GM18508 (cell line): ENCODE results near the gene SLC36A1.

Source experiments
- ATAC-seq: cut with Tn5 transposase; IDR thresholded peaks from one replicate; pipeline ENCODE4 v1.9.1; 2021; ENCODE audit warnings: moderate number of reproducible peaks; ENCODE audit not compliant: insufficient read depth, unreplicated experiment

SLC36A1 gene

DNA sequence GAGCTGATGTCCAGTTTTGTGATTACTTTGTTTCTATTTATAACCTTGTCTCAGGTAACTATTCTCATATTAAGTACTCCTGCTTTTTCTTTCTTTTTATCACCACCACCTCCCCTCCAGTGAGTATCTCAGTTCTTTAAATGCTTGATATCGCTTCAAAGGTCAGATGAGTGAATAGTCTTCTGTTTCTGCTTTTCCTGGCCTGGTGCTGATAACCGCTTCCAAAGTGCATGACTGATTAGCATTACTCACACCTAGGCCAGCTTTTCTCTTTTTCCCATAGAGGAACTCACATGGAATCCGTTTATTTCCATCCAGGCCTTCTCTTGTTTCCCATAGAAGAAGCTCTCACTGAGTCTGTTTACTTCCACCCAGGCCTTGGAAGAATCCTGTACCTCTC is 3.2 kb downstream of the SLC36A1 start:
- ATAC-seq, result no peak

GRCh38 chr5:151451626-151452520 is 4.5 kb downstream of the SLC36A1 start:
- ATAC-seq, result peak; percentile 83

DNA sequence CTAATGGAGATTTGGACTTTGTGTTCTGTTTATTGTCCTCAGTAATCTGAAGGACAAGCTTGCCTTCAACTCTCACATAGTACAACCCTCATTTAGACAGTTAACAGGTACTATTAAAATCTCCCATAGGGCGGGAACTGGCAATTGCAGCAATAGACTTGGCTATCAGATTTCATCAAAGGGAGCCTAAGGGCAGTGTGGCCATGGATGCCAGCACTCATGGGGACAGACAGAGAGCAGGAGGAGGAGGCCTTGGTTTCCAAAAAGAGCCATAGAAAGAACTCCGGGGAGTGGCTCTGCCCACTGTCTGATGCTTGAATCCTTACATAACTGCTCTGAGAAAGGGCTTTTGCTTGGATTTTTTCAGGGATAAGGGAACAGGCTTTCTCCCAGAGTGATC is 6.8 kb downstream of the SLC36A1 start:
- ATAC-seq, result no peak

DNA sequence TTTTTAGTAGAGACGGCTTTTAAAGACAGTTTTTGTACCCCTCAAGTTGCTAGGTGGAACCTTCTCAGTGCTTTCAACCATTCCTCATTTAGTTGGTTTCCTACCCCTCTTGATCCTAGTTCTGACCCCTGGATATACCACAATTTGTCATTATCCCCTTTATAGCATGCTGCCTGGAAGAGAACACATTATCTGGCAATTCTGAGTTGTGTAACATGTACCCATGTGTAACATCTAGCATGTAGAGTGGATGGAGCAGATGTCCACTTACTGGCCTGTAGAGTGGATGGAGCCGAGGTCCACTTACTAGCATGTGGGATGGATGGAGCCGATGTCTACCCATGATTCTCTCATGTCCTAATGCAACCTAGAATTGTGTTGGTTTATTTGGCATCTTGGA is 7.5 kb downstream of the SLC36A1 start:
- ATAC-seq, result no peak

- ATAC-seq, result no peak
Measured at GRCh38 chr5:151456321-151456940, 9.0 kb downstream of the SLC36A1 start.

- no peak for ATAC-seq
Measured at GRCh38 chr5:151458314-151458713, 10.9 kb downstream of the SLC36A1 start.

DNA sequence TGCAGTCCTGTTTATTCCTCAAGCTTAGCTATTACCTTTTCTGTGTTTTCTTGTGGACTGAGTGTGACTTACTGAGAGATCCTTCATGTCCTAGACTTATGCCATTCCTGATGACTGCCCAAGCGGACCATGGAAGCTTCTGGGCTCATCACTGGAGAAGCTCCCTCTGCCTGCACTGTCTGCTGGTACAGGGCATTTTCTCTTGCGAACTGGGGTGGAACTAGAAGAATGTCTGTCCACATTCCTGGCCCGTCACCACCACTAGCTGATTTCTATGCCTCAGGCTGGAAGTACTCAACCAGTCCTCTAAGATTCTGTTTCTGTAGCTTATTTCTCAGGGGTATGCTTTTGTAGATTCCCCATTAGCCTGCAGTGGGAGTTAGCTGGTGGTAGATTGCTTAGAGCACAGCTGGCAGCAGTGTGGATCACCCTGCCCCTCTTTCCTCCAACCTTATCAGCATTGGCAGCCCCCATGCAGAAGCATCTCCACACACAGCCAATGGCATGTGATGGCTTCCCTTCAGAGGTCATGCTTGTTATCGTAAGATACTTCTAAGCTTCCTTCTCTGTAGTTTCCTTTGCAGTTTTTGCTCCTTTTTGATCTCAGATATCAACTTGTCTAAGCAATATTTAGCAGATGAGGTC is 12.4 kb downstream of the SLC36A1 start:
- no peak for ATAC-seq

DNA sequence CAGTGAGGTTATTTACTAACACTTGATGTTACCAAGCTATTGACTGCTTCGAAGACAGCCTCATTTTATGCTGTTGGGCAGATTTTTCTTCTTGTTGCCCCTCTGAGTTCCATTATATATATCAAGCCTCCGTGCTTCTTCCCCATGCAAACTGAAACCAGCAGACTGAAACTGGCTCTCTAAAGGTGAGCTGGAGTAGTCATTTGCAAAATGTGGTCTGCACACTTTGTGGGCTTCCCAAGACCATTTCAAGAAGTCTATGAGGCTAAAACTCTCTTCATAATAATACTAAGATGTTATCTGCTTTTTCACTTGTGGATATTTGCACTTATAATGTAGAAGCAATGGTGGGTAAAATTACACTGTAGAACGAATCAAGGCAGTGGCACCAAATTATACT is 13.9 kb downstream of the SLC36A1 start:
- peak; percentile 94 for ATAC-seq

DNA sequence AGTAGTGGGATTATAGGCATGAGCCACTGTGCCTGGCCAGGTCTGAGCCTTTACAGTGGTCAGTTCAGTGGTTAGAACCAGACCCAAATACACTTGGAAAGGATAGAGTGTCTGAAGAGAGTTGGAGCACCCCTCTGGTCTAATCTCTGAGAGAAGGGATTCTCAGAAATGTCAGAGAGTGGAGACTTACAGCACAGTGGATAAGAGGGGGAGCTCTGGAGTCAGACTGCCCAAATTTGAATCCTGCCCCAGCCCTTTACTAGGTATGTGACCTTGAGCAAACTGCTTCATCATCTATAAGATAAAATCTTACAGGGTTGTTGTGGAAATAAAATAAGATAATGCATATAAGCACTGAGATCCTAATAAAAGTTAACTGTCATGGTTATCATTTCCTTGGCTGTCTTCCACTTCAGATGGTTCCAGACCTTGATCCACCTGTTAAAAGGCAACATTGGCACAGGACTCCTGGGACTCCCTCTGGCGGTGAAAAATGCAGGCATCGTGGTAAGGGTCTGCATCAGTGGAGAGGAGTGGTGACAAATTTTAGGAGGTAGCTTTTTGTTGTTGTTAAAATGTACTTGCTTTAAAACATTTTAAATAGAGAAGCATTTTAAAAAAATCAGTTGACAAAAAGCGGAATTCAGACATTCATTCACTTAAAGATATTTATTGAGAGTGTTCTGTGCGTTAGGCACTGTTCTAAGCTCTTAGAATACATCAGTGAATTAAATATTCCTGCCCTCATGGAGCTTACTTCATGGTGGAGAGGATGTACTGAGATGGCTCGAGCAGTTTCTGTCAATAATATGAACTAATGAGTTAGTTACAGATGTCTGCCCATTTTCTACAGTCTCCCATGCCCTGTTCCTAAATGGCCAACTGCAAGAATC is 16.0 kb downstream of the SLC36A1 start:
- no peak for ATAC-seq

- no peak for ATAC-seq
Measured at GRCh38 chr5:151464101-151464500, 16.7 kb downstream of the SLC36A1 start.

- no peak for ATAC-seq
Measured at GRCh38 chr5:151465476-151465875, 18.1 kb downstream of the SLC36A1 start.

- no peak for ATAC-seq
Measured at GRCh38 chr5:151467576-151467975, 20.2 kb downstream of the SLC36A1 start.

- no peak for ATAC-seq
Measured at GRCh38 chr5:151469386-151469785, 22.0 kb downstream of the SLC36A1 start.

GRCh38 chr5:151469992-151470391 is 22.6 kb downstream of the SLC36A1 start:
- no peak for ATAC-seq

DNA sequence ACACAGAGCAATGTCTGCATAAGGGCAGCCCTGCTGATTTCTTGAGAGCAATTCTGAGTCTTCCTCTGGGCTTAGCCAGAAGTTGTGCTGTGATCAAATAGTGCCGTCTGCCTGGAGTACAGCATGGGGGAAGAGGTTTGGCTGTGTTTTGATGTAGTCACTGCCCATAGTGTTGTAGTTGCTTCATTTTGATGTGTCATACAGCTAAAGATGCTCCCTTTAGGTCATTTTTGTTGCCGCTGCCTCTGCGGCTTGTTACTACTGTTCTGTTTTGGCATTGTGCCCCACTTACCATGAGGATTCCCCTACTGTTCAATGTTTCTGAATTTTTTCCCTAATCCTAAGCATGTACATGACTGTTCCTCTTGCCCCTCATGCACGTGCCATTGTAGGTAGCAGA is 23.0 kb downstream of the SLC36A1 start:
- ATAC-seq, result no peak

- ATAC-seq, result no peak
Measured at GRCh38 chr5:151471276-151471675, 23.9 kb downstream of the SLC36A1 start.

DNA sequence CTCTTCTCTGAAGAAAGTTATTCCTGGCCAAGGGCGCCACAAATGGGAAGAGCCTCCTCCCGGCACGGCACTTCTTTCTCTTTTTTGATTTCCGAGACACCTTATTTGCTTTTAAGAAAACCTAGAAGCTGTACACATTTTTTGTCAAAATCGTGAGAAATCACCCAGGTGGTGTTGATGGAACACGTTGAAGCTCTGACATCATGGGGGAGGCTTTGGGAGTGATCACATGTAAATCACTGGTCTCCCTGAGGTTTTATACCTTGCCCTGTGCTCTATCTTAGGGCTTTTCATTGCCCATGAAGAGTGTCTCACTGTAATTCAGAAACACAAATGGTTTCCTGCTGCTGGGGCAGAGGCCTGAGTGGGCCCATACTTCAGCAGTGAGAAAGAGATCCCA is 27.4 kb downstream of the SLC36A1 start:
- ATAC-seq, result no peak

DNA sequence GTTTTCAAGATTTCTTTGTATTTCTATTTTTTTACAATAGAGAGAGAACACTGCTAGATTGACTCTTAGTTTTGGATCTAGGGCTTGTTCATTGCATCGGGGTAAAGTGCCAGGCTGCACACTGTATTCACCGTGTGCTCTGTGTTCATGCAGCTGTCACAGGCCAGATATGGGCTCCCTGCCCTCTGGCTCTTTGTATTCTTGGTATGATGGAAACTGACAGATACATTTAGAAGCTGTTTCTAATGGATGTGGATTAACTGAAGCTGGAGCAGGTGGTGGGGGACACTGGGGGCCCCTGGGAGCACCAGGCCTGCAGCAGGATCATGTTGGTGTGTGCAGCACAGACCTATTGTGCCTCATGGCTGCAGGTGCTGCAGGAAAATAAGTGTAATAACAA is 28.0 kb downstream of the SLC36A1 start:
- no peak for ATAC-seq

DNA sequence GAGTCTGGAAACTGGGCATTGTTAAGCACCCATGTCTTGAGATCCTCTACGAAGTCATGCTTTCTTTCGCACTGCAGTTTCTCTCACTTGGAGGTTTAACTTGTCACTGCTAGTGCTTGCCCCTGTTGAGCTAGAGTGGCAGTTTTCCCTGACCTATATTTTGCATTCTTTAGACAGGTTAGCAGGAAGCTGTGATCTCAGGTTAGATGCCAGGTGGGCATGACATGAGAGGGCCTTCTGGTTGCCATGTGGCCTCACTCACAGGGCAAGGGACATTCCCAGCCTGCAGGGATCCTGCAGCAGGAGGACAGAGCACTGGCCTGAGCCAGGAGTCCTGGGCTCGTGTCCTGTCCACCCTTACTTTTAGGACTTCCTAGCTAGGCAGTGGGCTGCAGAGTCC is 28.6 kb downstream of the SLC36A1 start:
- no peak for ATAC-seq

- ATAC-seq, result no peak
Measured at GRCh38 chr5:151477101-151477500, 29.7 kb downstream of the SLC36A1 start.
